ENCODE measurements around the gene PRM1.
"Not testable (repeated sequence)": the region's sequence is repeated elsewhere in the genome, so short reads cannot be mapped to it uniquely, and the experiment has no call there.

PRM1 gene

DNA sequence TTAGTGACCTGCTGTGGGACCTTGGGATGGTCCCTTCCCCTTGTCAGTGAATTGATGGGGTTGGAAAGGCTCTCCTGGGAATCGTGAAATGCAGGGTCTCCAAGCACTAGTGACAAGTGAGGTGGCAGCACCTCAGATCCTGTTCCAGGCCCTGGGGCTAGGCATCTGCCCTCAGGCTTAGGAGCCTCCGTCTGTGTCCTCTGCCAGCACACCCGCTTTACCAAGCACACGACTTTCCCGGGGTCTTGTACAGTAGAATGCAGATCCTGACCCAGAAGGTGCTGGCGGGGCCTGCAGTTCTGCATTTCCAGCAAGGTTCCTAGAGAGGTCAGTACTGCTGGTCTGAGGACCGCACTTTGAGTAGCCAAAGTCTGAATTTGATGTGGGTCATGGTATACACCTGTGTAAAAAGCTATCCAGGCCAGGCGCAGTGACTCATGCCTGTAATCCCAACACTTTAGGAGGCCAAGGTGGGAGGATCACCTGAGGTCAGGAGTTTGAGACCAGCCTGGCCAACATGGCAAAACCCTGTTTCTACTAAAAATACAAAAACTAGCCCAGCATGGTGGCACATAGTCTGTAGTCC lies 33.3 kb upstream of the PRM1 start:
- DNase-seq (ENCODE audit: low spot score) = no peak

DNA sequence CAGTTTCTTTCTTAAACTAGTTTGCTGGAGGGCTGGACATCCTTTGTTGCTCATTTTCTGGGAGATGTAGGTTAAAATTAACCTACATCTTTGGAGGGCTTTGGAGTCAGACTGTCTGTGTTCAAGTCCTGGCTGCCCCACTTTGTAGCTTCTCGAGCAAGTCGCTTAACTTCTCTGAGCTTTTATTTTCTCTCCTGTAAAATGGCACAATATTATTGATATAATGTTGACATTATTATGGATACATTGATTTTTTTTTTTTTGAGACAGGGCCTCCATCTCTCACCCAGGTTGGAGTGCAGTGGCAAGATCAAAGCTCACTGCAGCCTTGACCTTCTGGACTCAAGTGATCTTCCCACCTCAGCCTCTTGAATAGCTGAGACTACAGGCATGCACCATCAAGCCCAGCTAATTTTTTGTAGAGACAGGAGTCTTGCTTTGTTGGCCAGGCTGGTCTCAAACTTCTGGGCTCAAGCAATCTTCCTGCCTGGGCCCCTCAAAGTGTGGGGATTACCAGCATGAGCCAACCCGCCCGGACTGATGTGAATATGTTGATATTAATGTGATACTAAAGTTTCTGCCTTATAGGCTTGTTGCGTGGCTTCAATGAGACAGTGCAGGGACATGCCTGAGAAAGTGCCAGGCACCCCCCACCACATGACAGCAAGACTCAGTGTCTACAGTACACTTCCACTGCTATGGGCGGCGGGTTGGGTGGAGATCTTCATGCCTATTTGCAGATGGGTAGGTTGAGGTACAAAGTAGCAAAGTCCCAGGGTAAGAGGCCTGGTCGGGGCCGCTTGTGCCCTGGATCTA lies 32.6 kb upstream of the PRM1 start:
- no peak for DNase-seq (ENCODE audit: low spot score)

DNA sequence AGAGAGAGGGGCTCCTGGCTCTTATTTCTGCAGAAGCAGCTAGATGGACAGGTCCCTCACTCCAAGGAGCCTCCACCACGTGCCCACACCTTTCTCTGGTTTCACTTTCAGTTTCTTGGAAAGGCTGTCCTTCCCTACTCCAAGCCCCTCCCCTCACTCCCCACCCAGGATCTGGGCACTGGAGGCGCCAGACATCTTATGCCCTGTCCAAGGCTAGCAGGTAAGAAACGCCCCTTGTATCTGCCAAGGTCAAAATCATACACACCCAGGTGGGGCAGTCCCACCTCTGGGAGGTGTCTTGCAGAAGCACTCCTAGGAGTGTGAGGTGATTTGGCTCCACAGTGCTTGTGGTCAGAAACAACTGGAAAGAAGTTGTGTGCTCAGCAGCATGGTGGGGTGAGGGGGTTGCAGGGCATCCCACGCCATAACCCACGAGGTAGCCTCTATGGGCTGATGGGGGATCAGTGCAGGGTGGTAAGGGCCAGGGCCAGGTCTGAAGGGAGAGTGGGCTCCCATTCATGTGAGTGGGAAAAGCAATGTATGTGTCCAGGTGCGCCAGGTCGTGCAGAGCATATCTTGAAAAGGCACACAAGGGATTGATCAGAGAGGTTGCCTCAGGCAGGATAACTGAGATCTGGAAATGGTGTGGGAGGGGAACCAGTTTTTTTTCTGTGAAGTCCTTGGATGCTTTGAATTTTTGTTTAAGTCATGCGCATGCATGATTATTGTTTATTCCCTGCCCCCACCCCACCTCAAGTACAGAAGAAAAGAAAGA lies 31.8 kb upstream of the PRM1 start:
- DNase-seq (ENCODE audit: low spot score) = no peak

DNA sequence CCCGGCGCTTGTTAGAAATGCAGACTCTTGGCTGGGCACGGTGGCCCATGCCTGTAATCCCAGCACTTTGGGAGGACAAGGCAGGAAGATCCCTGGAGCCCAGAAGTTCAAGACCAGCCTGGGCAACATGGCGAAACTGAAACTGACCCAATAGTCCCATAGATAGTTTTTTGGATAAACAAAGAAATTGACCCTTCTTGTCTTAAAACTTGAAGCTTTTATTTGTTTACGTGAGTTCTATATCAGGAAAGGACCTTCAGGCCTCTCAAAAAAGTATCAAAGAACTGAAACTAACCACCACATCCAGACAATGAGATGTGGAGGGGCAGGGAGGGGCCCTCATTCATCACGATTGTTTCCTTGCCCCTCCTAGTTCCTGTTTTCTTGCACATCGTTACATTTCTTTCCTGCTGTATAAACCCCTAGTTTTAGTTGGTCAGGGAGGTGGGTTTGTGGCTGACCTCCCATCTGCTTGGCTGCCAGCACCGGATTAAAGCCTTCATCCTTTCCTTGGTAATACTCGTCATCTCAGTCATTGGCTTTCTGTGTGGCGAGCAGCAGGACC lies 29.9 kb upstream of the PRM1 start:
- no peak for DNase-seq (ENCODE audit: low spot score)

DNA sequence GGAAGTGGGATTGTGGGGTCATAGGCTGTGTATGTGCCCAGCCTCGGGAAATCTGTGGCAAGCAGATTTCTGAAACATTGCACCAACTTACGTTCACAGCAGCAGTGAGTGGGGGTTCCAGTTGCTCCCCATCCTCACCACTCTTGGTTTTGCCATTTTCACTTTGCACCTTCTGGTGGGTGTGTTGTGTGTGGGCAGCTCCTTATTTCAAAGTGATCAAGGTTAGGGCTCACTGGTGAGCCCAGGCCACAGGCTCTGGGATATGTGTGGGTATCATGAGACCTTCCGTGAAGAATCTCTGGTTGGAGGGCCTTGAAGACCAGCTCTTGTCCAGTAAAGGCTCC lies 29.5 kb upstream of the PRM1 start:
- DNase-seq (ENCODE audit: low spot score) = no peak

DNA sequence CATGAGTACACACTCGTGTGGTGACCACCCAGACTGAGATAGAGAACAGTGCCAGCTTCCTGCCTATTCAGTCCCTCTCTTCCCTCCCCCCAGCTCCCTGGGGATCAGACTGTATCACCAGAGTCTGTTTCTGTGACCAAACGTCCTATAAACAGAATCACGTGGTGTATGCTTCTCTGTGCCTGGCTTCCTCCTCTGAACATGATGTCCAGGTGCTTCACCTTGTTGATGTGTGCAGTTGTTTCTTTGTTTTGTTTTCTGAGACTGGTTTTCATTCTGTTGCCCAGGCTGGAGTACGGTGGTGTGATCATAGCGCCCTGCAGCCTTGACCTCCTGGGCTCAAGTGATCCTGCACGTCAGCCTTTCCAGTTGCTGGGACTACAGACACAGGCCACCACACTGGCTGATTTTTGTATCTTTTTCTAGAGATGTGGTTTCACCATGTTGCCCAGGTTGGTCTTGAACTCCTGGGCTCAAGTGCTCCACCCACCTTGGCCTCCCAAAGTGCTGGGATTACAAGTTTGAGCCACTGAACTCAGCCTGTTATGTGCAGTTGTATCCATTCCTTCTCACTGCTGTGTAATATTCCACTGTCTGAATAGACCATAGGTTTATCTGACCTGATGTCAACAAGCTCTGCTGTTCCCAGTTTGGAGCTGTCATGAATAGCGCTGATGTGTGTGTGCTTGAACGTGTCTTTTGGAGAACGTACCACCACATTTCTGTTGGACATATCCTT lies 28.9 kb upstream of the PRM1 start:
- no peak for DNase-seq (ENCODE audit: low spot score)

DNA sequence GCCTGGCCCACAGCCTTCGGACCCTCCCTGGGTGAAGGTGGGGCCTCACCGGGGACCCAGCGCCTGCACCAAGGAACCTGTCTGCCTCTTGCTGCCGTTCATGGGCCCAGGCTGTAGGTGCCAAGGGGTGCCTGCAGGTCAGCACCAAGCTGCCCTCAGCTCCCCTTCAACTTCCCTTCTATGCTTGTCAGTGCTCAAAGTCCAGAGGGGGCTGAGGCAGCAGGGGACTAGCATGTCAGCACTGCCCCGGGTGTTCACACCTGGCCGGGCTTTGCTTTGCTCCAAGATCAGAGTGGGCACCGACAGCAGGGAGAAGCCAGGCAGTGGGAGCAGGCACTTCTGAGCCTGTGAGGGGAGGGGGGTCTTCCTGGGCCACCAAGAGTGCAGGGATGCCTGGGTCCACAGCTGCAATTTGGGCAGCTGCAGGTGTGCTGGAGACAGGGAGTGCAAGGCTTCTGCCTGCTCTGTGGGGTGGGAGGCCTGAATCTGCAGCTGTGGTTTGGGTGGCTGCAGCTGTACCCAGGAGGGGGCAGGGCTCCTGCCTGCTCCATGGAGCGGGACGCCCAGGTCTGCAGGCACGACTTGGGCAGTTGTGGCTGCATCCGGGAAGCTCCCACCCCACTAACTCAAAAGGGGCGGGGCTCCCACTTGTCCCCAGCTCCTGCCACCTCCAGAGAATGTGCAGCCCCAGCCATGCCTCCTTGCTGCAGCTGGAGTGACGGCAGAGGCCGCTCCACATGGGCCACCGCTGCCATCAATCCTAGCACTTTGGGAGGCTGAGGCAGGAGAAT lies 27.6 kb upstream of the PRM1 start:
- DNase-seq (ENCODE audit: low spot score) = no peak

DNA sequence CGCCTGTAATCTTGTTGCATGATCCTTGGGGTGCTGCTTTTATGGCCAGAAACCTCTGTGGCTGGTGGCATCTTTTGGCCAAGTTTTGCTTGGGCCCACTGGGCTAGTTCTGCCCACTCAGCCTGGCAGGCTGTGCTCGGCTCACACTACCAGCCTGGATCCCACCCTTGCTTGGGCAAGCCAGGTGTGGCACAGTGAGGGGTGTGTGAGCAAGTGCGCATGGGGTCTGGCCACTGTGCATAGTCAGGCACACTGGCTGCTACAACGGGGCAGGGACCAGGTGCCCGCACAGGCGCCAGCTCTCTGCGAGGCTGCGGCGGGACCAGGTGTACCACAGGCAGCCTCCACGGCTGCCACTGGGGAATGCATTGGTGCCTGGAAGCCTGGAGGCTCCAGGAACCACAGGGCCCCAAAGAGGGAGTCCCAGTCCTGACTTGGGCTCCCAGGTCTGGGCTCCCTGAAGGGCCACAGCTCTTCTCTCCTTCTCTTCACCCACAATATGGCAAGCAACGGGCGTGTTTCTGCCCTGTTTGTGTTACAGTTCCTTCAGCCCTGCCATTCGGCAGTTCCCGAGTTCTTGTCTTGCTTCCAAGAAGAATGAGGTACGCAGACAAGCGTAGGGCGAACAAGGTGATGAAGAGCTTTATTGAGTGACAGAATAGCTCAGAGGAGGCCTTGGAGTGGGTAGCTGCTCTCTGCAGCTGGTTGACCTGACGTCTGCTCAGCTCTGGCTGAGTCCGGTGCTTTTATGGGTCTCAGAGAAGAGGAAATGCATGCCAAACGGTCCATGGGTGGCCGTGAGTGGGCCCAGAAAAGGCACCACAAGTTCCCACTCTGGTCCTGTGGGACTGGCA lies 26.7 kb upstream of the PRM1 start:
- DNase-seq (ENCODE audit: low spot score) = no peak

DNA sequence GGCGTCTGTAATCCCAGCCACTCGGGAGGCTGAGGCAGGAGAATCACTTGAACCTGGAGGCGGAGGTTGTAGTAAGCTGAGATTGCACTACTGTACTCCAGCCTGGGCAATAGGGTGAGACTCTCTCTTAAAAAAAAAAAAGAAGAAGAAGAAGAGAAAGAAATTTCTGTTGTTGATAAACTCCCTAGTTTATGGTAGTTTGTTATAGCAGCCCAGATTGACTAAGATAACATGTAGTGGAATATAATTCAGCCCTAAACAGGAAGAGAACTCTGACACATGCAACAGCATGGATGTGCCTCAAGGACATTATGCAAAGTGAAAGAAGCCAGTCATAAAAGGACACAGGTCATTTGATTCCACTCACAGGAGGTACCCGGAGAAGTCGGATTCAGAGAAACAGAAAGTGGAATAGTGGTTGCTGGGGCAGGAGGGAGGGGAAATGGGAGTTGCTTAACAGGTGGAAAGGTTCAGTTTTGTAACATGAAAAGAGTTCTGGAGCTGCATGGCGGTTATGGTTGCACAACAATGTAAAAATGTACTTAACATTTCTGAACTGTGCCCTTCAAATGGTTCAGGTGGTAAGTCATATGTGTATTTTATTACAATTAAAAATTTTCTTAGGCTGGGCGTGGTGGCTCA lies 26.0 kb upstream of the PRM1 start:
- DNase-seq (ENCODE audit: low spot score) = no peak

DNA sequence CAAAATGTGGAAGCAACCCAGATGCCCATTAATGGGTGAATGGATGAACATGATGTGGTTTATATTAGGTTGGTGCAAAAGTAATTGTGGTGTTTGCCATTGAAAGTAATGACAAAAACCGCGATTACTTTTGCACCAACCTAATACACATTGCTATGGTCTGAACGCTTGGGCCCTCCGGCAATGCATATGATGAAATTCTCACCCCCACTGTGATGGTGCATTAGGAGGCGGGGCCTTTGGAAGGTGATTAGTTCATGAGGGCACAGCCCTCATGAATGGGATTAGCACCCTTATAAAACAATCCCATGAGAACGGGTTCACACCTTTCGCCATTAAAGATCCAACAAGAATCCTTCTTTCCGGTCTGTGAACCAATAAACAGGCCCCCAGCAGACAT lies 25.3 kb upstream of the PRM1 start:
- DNase-seq (ENCODE audit: low spot score) = no peak

DNA sequence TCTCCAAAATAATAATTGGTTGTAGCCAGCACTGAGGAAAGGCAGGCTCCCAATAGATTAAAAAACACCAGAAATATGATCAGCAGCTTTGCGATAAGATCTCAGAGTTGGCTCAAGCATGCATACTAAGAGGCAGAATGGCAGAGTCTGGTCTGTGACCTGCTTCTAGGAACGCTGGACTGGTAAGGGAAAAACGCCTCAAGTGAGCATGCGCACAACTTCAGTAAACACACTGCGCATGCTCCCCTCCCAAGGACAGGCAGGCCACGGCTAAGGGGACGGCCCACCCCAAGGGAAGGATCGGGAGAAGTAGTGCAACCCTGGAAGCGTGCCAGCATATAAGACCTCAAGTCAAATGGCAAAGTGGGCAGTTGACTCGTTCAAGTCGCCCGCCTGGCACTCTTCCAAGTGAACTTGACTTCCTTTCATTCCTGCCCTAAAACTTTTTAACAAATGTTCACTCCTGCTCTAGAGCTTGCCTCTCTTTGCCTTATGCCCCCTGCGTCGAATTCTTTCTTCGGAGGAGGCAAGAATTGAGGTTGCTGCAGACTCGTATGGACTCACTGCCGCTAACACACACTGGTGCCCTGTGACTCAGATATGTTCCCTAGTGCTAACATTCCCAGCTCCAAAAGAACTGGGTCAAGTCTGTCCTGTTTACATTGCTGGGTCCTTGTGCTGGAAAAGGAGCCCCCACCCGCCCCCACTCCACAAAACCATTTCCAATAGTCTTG lies 22.4 kb upstream of the PRM1 start:
- DNase-seq (ENCODE audit: low spot score) = no peak

DNA sequence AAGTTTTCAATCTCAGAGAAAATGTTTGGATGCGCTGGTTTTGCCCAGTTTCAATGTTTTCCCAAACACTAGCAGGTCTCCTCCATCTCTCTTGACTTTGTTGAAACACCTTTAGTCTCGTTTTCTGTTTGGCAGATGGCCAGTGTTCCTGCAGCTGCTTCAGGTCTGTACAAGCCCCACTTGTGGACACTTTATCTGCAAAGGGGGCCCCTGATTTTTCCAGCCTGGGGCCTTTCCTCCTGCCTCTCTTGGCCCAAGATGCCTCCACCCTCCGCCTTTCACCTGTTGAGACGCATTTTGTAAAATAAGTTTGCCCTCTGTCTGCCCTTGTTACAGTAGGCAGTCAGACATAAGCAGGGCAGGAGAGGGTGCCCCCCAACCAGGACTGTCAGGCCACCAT lies 21.8 kb upstream of the PRM1 start:
- DNase-seq (ENCODE audit: low spot score) = no peak

DNA sequence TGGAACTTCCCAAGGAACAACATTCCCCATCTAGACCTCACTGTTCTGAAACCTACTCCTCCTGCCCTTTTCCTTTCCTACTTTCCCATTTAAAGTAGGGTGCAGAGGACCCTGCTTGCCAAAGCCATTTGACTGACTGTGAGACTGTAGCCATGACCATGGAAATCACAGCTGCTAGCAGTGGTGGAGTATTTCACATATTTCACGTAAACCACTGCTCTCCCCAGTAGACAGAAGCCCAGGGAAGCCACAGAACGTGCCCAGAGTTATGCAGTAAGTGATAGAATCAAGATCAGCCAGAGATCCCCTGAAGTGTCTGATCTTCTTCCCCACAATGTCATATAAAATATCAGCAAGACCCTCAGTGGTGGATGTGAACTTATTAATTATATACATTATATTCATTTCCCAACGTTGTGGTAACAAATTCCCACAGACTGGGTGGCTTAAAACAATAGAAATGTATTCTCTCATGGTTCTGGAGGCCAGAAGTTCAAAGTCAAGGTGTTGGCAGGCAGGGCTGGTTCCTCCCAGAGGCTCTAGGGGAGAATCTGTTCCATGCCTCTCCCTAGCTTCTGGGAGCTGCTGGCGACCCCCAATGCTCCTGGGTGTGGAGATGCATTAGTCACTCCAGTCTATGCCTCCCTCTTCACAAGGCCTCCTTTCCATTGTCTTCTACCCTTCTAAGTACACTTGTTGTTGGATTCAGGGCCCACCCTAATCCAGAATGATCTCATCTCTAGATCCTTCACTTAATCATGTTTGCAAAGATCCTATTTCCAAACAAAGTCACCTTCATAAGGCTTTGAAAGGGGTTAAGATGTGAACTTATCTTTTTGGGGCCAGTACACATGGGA lies 20.7 kb upstream of the PRM1 start:
- no peak for DNase-seq (ENCODE audit: low spot score)

DNA sequence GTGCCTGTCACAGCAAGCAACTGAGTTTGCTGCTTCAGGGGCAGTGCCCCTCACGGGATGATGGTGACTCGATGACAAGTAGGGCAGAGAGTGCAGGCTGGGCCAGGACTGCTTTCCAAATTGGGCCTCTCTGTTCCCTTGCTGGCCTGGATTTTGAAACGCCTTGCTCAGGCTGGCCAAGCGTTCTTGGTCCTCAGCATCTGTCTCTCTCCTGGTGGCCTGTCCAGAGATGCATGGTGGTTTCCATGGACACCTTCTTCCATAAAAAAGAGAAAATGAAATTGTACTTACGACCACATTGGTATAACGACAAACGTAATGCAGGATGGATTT lies 19.4 kb upstream of the PRM1 start:
- DNase-seq (ENCODE audit: low spot score) = no peak

DNA sequence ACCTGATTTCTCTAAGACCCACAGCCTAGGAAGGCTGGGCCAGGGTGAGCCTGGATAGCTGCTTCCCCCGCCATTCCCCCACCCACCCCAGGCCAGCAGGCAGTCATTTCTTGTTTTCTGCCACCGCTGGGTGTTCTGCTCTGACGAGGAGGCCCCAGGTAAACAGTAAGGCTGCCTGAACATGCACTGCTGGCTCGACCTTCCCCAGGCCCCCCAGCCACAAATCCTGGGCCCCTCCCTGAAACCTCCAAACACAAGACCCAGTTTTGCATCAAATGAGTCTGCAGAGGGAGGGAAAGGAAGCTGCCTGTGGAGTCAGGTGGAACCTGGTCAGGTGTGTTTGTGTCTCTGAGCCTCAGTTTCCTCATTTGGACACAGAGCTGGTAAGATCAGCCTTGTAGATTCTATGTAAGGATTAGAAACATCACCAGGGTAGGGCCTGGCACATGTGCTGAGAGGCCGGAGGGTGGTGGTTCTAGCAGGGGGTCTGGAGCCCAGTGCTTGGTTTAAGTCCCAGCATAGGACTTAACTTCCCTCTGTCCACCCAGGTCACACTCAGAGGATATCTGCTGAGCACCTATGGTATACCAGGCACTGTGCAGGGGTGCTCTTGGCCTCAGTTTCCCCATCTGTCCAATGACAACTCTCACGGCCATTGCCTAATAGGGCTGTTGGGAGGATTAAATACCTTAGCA lies 18.9 kb upstream of the PRM1 start:
- DNase-seq (ENCODE audit: low spot score) = no peak

DNA sequence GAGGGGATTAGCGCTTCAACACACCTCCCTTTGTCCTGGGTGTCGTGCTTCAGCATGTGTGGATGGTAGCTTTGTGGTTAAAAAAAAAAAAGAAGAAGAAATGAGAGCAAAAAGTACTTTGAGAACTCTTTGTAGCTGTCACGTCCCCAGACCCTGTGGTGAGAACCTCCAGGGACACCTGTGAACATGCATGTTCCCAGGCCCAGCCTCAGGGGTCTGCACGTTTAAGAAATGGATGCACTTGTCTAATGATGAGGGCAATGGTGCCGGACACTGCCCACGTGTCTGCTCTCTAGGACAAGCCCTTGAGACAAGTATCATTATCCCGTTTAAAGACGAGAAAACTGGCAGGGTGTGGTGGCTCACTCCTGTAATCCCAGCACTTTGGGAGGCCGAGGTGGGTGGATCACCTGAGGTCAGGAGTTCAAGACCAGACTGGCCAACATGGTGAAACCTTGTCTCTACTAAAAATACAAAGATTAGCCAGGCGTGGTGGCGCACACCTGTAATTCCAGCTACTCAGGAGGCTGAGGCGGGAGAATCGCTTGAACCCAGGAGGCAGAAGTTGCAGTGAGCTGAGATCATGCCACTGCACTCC lies 17.9 kb upstream of the PRM1 start:
- DNase-seq (ENCODE audit: low spot score) = not testable (repeated sequence)

DNA sequence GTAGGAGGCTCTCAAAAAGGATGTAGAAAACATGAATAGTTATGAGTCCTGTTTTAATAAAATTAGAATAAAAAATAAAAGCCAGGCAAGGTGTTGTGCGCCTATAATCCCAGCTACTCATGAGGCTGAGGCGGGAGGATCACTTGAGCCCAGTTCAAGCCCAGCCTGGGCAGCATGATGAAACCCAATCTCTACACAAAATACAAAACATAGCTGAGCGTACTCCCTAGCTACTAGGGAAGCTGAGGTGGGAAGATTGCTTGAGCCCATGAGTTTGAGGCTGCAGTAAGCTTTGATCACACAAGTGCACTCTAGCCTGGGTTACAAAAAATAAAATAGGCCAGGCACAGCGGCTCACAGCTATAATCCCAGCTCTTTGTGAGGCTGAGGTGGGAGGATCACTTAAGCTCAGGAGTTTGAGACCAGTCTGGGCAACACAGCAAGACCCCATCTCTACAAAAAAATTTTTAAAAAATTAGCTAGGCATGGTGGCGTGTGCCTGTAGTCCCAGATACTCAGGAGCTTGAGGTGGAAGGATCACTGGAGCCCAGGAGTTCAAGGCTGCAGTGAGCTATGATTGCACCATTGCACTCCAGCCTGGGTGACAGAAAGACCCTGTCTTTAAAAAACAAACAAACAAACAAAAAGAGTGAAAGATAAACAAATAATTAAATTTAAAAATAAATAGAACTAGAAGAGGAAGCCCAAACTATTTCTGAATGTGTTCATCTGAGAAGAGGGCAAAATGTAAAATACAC lies 17.2 kb upstream of the PRM1 start:
- no peak for DNase-seq (ENCODE audit: low spot score)

Data from pons (tissue), 1 donor.